HepG2 (cell line): ENCODE data around the gene CPZ. TPM values are rescaled to one million over a fixed set of nuclear protein-coding genes. Genes with fewer than 3 reads are reported as not detected.

ENCODE experiments used
- ATAC-seq: fragments of 200-7000 bp; cut with Tn5 transposase; 3 replicates; pipeline ENCODE4 v1.9.1; 2020; ENCODE audit warnings: mild to moderate bottlenecking, moderate library complexity
- BruUV-seq: library from RNA; stranded (reverse); fragments of 400-500 nt; replicated peaks from 2 replicates; lab custom pipeline; 2021; lab: Mats Ljungman, UMichigan
- CTCF ChIA-PET: fragments of 300-600 bp; formaldehyde crosslinking; extraction: SDS; loops from one replicate; lab custom pipeline; 2021; ENCODE audit warnings: low total read pairs, inconsistent platforms, low intra/inter-chr PET ratio; lab: Yijun Ruan, JAX
- POLR2A ChIA-PET: fragments of 350-600 bp; sonication (Branson Sonifier 250); formaldehyde crosslinking; loops from one replicate; lab custom pipeline; 2020; ENCODE audit warnings: antibody characterized with exemption, inconsistent platforms; lab: Yijun Ruan, JAX
- DNase-seq: peaks from one replicate; pipeline ENCODE4 v3.0.0-alpha.2; 2015; ENCODE audit warnings: low spot score
- FAIRE-seq: peaks from 3 replicates; lab custom pipeline; 2011; peaks lifted over from hg19 to GRCh38; lab: Jason Lieb, UNC
- H2AFZ ChIP-seq: one replicate; pipeline ENCODE4 v1.6.1; 2011; ENCODE audit warnings: low read length, inconsistent platforms
- H3K27ac ChIP-seq: fragments of 300-600 bp; 3 replicates; pipeline ENCODE4 v1.8.0; 2011; ENCODE audit warnings: mixed run types, mild to moderate bottlenecking, mixed read lengths, low read length, inconsistent platforms; ENCODE audit not compliant: insufficient read depth; ENCODE audit errors: extremely low read length
- H3K27me3 ChIP-seq, 2 experiments: fragments of 200-600 bp in 1 of 2; 2 replicates in 1 of 2; 3 replicates in 1 of 2; pipeline versions ENCODE4 v1.6.0 to v1.8.0; 2011; ENCODE audit warnings: low read length in 2 of 2, mild to moderate bottlenecking in 2 of 2, moderate library complexity in 2 of 2, inconsistent platforms in 1 of 2; ENCODE audit not compliant: insufficient read depth in 2 of 2, control insufficient read depth in 1 of 2
- H3K36me3 ChIP-seq, 2 experiments: fragments of 200-600 bp in 1 of 2; replicated peaks in 1 of 2; 2 replicates in 1 of 2; 3 replicates in 1 of 2; pipeline versions ENCODE4 v1.5.1 to v1.8.0; 2011; ENCODE audit warnings: low read length in 2 of 2, inconsistent platforms in 1 of 2; ENCODE audit not compliant: insufficient read depth in 2 of 2, control insufficient read depth in 1 of 2
- H3K4me1 ChIP-seq: 2 replicates; pipeline ENCODE4 v1.5.1; 2012; ENCODE audit warnings: low read length, inconsistent platforms; ENCODE audit not compliant: insufficient read depth
- H3K4me2 ChIP-seq: 2 replicates; pipeline ENCODE4 v1.6.0; 2011; ENCODE audit warnings: low read depth, low read length, inconsistent platforms
- H3K4me3 ChIP-seq, 3 experiments: fragments of 200-600 bp in 1 of 3; sonication (generic), shearing (Covaris generic) in 1 of 3; replicated peaks in 1 of 3; 2 replicates each; pipeline ENCODE4 v1.5.1; 2011 to 2016; ENCODE audit warnings: low read length in 3 of 3, inconsistent platforms in 2 of 3, low read depth in 2 of 3, mild to moderate bottlenecking in 2 of 3, control low read depth in 1 of 3, mixed read lengths in 1 of 3; ENCODE audit not compliant: insufficient read depth in 1 of 3
- H3K79me2 ChIP-seq: one replicate; pipeline ENCODE4 v1.6.1; 2011; ENCODE audit warnings: low read length, inconsistent platforms; ENCODE audit not compliant: insufficient read depth
- H3K9ac ChIP-seq: 2 replicates; pipeline ENCODE4 v1.6.0; 2011; ENCODE audit warnings: mild to moderate bottlenecking, low read depth, low read length, inconsistent platforms; ENCODE audit not compliant: insufficient read depth
- H3K9me3 ChIP-seq: 2 replicates; pipeline ENCODE4 v1.5.1; 2012; ENCODE audit warnings: mild to moderate bottlenecking, low read length
- H4K20me1 ChIP-seq: 2 replicates; pipeline ENCODE4 v1.6.0; 2011; ENCODE audit warnings: inconsistent platforms, mild to moderate bottlenecking, low read length, moderate library complexity; ENCODE audit not compliant: insufficient read depth
- JUNB ChIP-seq: sonication (generic); formaldehyde crosslinking; IDR thresholded peaks from 2 replicates; pipeline ENCODE4 v1.8.0; 2022; ENCODE audit warnings: missing genetic modification reagents, mild to moderate bottlenecking, borderline replicate concordance
- MED8 ChIP-seq: sonication (generic); formaldehyde crosslinking; IDR thresholded peaks from 2 replicates; pipeline ENCODE4 v1.8.1; 2023; ENCODE audit warnings: mild to moderate bottlenecking, missing genetic modification reagents; ENCODE audit not compliant: insufficient replicate concordance
- RBAK ChIP-seq: sonication (generic); formaldehyde crosslinking; IDR thresholded peaks from 2 replicates; pipeline ENCODE4 v1.5.1; 2020; ENCODE audit warnings: mild to moderate bottlenecking, missing genetic modification reagents
- ZBTB44 ChIP-seq: sonication (generic); formaldehyde crosslinking; IDR thresholded peaks from 2 replicates; pipeline ENCODE4 v1.4.0; 2020; ENCODE audit warnings: missing genetic modification reagents
- ZNF354B ChIP-seq: sonication (generic); formaldehyde crosslinking; IDR thresholded peaks from 2 replicates; pipeline ENCODE4 v1.8.0; 2022; ENCODE audit warnings: mild to moderate bottlenecking, missing genetic modification reagents
- ZNF44 ChIP-seq: sonication (generic); formaldehyde crosslinking; IDR thresholded peaks from 2 replicates; pipeline ENCODE4 v1.5.1; 2020; ENCODE audit warnings: mild to moderate bottlenecking, missing genetic modification reagents
- ZNF556 ChIP-seq: sonication (generic); formaldehyde crosslinking; IDR thresholded peaks from 2 replicates; pipeline ENCODE4 v1.4.0; 2020; ENCODE audit warnings: mild to moderate bottlenecking, missing genetic modification reagents, borderline replicate concordance
- ZNF629 ChIP-seq: sonication (generic); formaldehyde crosslinking; conservative IDR thresholded peaks from 2 replicates; pipeline ENCODE4 v1.5.0; 2020; ENCODE audit warnings: missing genetic modification reagents
- ZNF660 ChIP-seq: sonication (generic); formaldehyde crosslinking; IDR thresholded peaks from 2 replicates; pipeline ENCODE4 v1.5.1; 2020; ENCODE audit warnings: mild to moderate bottlenecking, low read depth, missing genetic modification reagents, borderline replicate concordance
- ZNF780A ChIP-seq: sonication (generic); formaldehyde crosslinking; IDR thresholded peaks from 2 replicates; pipeline ENCODE4 v1.8.0; 2022; ENCODE audit warnings: mild to moderate bottlenecking, missing genetic modification reagents, moderate library complexity
- ZSCAN22 ChIP-seq: sonication (generic); formaldehyde crosslinking; IDR thresholded peaks from 2 replicates; pipeline ENCODE4 v1.4.0; 2020; ENCODE audit warnings: mild to moderate bottlenecking, missing genetic modification reagents
- WGBS: methylation state at CpG from one replicate; pipeline ENCODE4 v1.1.6; 2017; ENCODE audit warnings: low lambda C conversion rate; 5-methylcytosine and 5-hydroxymethylcytosine counted together
- in situ Hi-C: cut with HindIII; loops from 2 replicates; pipeline ENCODE4 v1.10.0; 2017; ENCODE audit warnings: low pct_unique_long_range_greater_than_20kb; ENCODE audit not compliant: extremely low pct_ligation_motif_present
- intact Hi-C: fragments of 100-400 bp; cut with micrococcal nuclease; formaldehyde crosslinking; loops from one replicate; pipeline ENCODE4 v1.10.0; 2022; ENCODE audit not compliant: unreplicated experiment
- polyA plus RNA-seq, 8 experiments: library from polyadenylated mRNA; depleted of rRNA in 3 of 8; stranded (reverse) in 7 of 8; unstranded in 1 of 8; fragments of >200 nt; fragmentation: Illumina TruSeq in 4 of 8; extraction: Trizol in 4 of 8; gene quantifications; 2 replicates each; pipeline versions ENCODE4 v1.2.1 to v1.2.3, GENCODE V29; 2011 to 2016; ENCODE audit warnings: low read depth in 4 of 8, missing spikeins in 1 of 8, mixed read lengths in 1 of 8; ENCODE audit not compliant: insufficient read depth in 1 of 8
- total RNA-seq, 5 experiments: library from RNA; depleted of rRNA; stranded (reverse); fragments of >200 nt; fragmentation: Illumina TruSeq; extraction: Trizol; gene quantifications; 2 replicates each; pipeline ENCODE4 v1.2.3, GENCODE V29; 2016; ENCODE audit warnings: low read depth in 1 of 5

Gene CPZ
- total and polyA plus RNA-seq, 2 of the 13 experiments (the other 11 are each of a cell fraction or from before 2014, with no cell fraction given) = 0.58 to 0.61 TPM

- no peak for TF ChIP-seq ZNF556
- no peak for TF ChIP-seq ZSCAN22 (CRISPR knock-in tag)
- TF ChIP-seq JUNB (CRISPR knock-in tag) = no peak
- TF ChIP-seq RBAK (CRISPR knock-in tag) = no peak
- no peak for TF ChIP-seq ZBTB44 (CRISPR knock-in tag)
- TF ChIP-seq ZNF44 (CRISPR knock-in tag) = no peak
Observed at GRCh38 chr4:8570201-8570600, 22.4 kb upstream of the CPZ start (continued).

GRCh38 chr4:8571702-8572685 is 20.6 kb upstream of the CPZ start:
- no peak overlapping the region for H3K4me2 ChIP-seq
- FAIRE-seq = no peak
- in situ Hi-C loops = no loop called here
- no peak overlapping the region for H2AFZ ChIP-seq
- H3K27me3 ChIP-seq = no peaks in the 10 kb centered on the region; a peak in 2 of 5 replicates
- no peaks in the 10 kb centered on the region for H3K36me3 ChIP-seq
- H3K9ac ChIP-seq = no peak overlapping the region
- H4K20me1 ChIP-seq = no peaks in the 10 kb centered on the region
- no peak for TF ChIP-seq ZNF629 (CRISPR knock-in tag)
- no peak for TF ChIP-seq MED8
- TF ChIP-seq ZNF660 (CRISPR knock-in tag) = no peak
- TF ChIP-seq ZNF780A = no peak
- no peak for TF ChIP-seq ZNF354B (CRISPR knock-in tag)
- no peak overlapping the region for H3K4me3 ChIP-seq
- POLR2A ChIA-PET = no interaction called here
- no peak overlapping the region for H3K27ac ChIP-seq
- CTCF ChIA-PET = no interaction called here
- no peak for ATAC-seq
- H3K4me1 ChIP-seq = no peaks in the 10 kb centered on the region
- no TSS peak for BruUV-seq
- DNase-seq = no peak
- no peaks in the 10 kb centered on the region for H3K9me3 ChIP-seq
- intact Hi-C loops = no loop called here
- no peaks in the 10 kb centered on the region for H3K79me2 ChIP-seq
- 6% methylated on average over 3 of the region's 6 CpGs for WGBS
